ENCODE data around the gene LOXHD1.

LOXHD1 gene

DNA sequence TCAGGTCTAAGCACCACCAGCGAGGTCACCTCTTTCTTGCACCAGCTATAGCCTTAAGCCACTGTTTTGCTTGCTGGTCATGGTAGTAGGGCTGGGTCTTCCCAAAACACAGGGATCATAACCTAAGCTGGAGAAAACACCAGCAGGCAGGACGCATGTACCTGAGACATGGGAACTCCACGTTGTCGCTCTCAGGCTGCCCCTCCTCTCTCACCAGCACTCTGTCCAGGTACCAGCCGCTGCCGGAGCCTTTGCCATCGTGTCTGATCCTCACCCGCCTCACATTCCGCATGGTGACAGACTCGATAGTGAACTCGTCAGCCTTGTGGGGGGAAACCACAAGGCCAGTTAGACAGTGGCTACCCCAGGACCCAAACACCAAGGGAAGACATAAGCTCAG is 79.5 kb downstream of the LOXHD1 start:
- TF ChIP-seq CTCF (conservative IDR thresholded peaks at IDR 0.05; ENCODE audit: low read depth): no peak
- ChIA-PET POLR2A (ENCODE audit: low non-redundant PET) (no interaction called here), CTCF (no interaction called here)
- no peak for DNase-seq (ENCODE audit: low spot score)
- H3K27ac ChIP-seq: no peak overlapping the region

DNA sequence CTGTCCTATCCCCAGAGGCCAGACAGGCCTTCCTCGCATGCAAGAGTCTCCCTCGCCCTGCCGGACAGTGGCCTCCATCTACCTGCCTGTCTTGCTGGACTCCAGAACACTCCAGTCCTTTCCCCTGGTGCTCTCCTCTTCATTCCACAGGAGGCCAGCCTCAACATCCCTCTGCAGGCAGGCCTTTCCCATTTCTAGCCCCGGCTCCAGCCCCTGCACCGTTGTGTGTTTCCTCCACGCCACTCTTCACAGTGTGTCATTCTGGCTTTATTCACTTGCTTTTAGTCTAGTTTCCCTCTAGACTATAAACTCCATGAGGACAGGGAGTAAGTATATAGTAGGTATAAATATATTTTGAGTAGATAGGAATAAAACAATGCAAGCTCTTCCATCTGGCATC is 81.2 kb downstream of the LOXHD1 start:
- DNase-seq (ENCODE audit: low spot score): no peak
- TF ChIP-seq CTCF (conservative IDR thresholded peaks at IDR 0.05; ENCODE audit: low read depth): no peak
- ChIA-PET POLR2A (ENCODE audit: low non-redundant PET) (no interaction called here), CTCF (no interaction called here)
- no peak overlapping the region for H3K27ac ChIP-seq

- no peak for TF ChIP-seq CTCF (conservative IDR thresholded peaks at IDR 0.05; ENCODE audit: low read depth)
- H3K27ac ChIP-seq: no peak overlapping the region
- ChIA-PET POLR2A (ENCODE audit: low non-redundant PET) (no interaction called here), CTCF (no interaction called here)
- no peak for DNase-seq (ENCODE audit: low spot score)
Measured at GRCh38 chr18:46574743-46575115, 82.3 kb downstream of the LOXHD1 start.

DNA sequence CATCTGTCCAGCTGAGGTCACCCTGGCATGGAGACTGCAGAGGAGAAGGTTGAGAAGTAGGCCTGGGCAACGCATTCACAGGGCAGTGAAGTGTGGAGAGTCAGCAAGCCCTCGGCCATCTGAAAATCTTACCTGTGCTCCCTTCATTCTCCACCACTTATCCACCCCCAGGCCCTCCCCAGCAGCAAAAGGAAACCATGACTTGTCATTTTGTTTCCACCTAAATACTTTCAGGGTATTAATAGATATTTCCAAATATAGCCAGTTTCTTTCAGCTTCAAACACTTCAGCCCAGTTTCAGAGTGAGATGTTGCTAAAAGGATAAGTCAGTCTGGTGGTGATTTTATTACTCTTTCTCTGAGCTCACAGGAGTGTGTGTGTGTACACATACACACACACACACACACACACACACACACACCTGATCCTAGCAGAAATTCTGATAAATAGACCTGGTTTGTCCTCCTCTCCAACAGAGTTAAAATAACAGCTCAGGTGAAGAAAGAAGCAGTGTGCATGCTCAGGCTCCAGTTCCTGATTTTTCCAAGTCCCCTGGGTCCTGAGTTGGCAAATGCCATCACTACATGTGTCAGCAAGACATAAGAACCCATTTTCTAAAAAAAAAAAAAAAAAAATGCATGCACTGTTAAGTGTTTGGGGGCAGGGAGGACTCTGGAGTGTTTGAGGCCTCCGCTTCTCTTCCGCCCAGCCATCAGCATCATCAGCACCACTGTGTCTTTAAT is 82.8 kb downstream of the LOXHD1 start:
- no peak overlapping the region for H3K27ac ChIP-seq
- TF ChIP-seq CTCF (conservative IDR thresholded peaks at IDR 0.05; ENCODE audit: low read depth): no peak
- POLR2A ChIA-PET (ENCODE audit: low non-redundant PET): no interaction called here
- CTCF ChIA-PET: no interaction called here
- no peak for DNase-seq (ENCODE audit: low spot score)

- TF ChIP-seq CTCF (conservative IDR thresholded peaks at IDR 0.05; ENCODE audit: low read depth): no peak
- no peak overlapping the region for H3K27ac ChIP-seq
- CTCF ChIA-PET: interaction anchor here (0.6 kb wide), 1 partner anchor 129 kb away, joined by 4 read pairs; no protein-coding TSS in a partner anchor
- POLR2A ChIA-PET (ENCODE audit: low non-redundant PET): no interaction called here
- no peak for DNase-seq (ENCODE audit: low spot score)
Measured at GRCh38 chr18:46573156-46573555, 83.9 kb downstream of the LOXHD1 start.

DNA sequence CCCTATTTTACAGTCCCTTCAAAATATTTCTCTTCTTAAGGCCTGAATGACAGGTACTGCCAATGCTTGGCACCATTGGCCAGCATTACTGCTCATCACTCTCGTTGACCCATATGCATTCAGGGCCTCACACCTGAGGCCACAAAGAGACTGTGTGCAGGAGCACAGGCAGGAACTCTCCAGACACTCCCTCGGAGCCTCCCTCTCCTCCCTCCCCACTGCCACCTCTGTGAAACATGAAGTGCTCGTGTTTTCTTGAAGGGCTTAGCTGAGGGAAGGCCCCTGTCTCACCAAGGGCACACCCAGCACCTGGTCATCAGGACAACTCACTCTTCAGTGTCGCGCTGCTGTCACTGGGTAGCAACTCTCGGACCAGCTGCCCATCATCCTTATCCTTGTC is 85.3 kb downstream of the LOXHD1 start:
- DNase-seq (ENCODE audit: low spot score): no peak
- ChIA-PET CTCF (no interaction called here), POLR2A (ENCODE audit: low non-redundant PET) (no interaction called here)
- no peak overlapping the region for H3K27ac ChIP-seq
- TF ChIP-seq CTCF (conservative IDR thresholded peaks at IDR 0.05; ENCODE audit: low read depth): no peak

Data from RWPE1 (cell line).